Lung (tissue), 12 donors: Measurements from ENCODE around the gene CYB561A3. TPM values are rescaled to one million over a fixed set of nuclear protein-coding genes. Genes with fewer than 3 reads are reported as not detected.

ENCODE experiments used
- ATAC-seq: fragments of 200-7000 bp; cut with Tn5 transposase; one replicate; pipeline ENCODE4 v1.9.1; 2020; ENCODE audit warnings: moderate number of reproducible peaks; ENCODE audit not compliant: insufficient read depth, low FRiP score
- DNase-seq, 3 donors: peaks; one replicate each; pipeline ENCODE4 v3.0.0-alpha.2; 2013 to 2017
- H3K27ac ChIP-seq, 2 donors: one replicate each; pipeline ENCODE4 v1.5.1; 2013; ENCODE audit warnings: mild to moderate bottlenecking in 2 of 2, moderate library complexity in 2 of 2, control low read depth in 1 of 2, inconsistent platforms in 1 of 2, low read depth in 1 of 2, low read length in 1 of 2
- H3K27me3 ChIP-seq, 3 donors: one replicate each; pipeline ENCODE4 v1.5.1; 2013; ENCODE audit warnings: low read length in 2 of 3; ENCODE audit not compliant: control insufficient read depth in 3 of 3, insufficient read depth in 3 of 3
- H3K36me3 ChIP-seq, 4 donors: one replicate each; pipeline ENCODE4 v1.5.1; 2013; ENCODE audit warnings: low read length in 4 of 4, mild to moderate bottlenecking in 1 of 4, moderate library complexity in 1 of 4; ENCODE audit not compliant: control insufficient read depth in 4 of 4, insufficient read depth in 4 of 4
- H3K4me1 ChIP-seq, 5 donors: one replicate each; pipeline ENCODE4 v1.5.1; 2013; ENCODE audit warnings: low read length in 5 of 5, mild to moderate bottlenecking in 2 of 5, moderate library complexity in 1 of 5; ENCODE audit not compliant: control insufficient read depth in 5 of 5, insufficient read depth in 5 of 5
- H3K4me3 ChIP-seq: one replicate; pipeline ENCODE4 v1.5.1; 2013; ENCODE audit warnings: mild to moderate bottlenecking, control low read depth, moderate library complexity
- H3K9ac ChIP-seq, 2 donors: one replicate each; pipeline ENCODE4 v1.5.1; 2013; ENCODE audit warnings: low read length in 2 of 2, control low read depth in 1 of 2; ENCODE audit not compliant: insufficient read depth in 1 of 2
- H3K9me3 ChIP-seq, 4 donors: one replicate each; pipeline ENCODE4 v1.5.1; 2013; ENCODE audit warnings: low read length in 3 of 4, mild to moderate bottlenecking in 1 of 4, moderate library complexity in 1 of 4; ENCODE audit not compliant: control insufficient read depth in 4 of 4, insufficient read depth in 3 of 4
- WGBS, 2 donors: extraction: QIAGEN DNeasy Blood & Tissue Kit; methylation state at CpG; one replicate each; pipeline ENCODE4 v1.1.7; 2013; 5-methylcytosine and 5-hydroxymethylcytosine counted together
- polyA plus RNA-seq, 2 donors: library from polyadenylated mRNA; stranded (reverse); fragments of 200-250 nt; gene quantifications; one replicate each; pipeline ENCODE4 v1.2.1, GENCODE V29; 2013
- total RNA-seq, 2 donors: library from RNA; depleted of rRNA in 1 of 2; stranded (reverse); fragments of >200 nt in 1 of 2; gene quantifications; one replicate each; pipeline ENCODE4 v1.2.1, GENCODE V29; 2014 to 2021
- TF ChIP-seq, protein P1 (sequence below): IDR thresholded peaks from 2 replicates; pipeline ENCODE4 v1.5.1; 2012; ENCODE audit warnings: mild to moderate bottlenecking; ENCODE audit errors: control extremely low read depth, extremely low read depth
- donor health status: control.
- donor health status: control.
- donor health status: Bipolar disorder and iron deficiency.
- donor health status: healthy.
- donor health status: DM: yes; HTN: yes; CAD: no.

The CYB561A3 gene
- total and polyA plus RNA-seq, 4 donors, result 20.8 to 51.3 (median 36.4) TPM

- Histone ChIP-seq H3K27me3 (no peaks in the 10 kb centered on the region), H3K4me3 (no peak overlapping the region), H3K4me1 (peaks cover 0 to 18% (median 0%) of the 10 kb centered on the region in 5 donors), H3K9me3 (peaks cover 0 to 2% (median 0%) of the 10 kb centered on the region in 4 donors), H3K27ac (peak overlapping the region in 1 of 2 donors; percentile 76), H3K36me3 (peaks cover 13 to 41% (median 30%) of the 10 kb centered on the region in 4 donors), H3K9ac (no peak overlapping the region)
- TF ChIP-seq, protein P1, sequence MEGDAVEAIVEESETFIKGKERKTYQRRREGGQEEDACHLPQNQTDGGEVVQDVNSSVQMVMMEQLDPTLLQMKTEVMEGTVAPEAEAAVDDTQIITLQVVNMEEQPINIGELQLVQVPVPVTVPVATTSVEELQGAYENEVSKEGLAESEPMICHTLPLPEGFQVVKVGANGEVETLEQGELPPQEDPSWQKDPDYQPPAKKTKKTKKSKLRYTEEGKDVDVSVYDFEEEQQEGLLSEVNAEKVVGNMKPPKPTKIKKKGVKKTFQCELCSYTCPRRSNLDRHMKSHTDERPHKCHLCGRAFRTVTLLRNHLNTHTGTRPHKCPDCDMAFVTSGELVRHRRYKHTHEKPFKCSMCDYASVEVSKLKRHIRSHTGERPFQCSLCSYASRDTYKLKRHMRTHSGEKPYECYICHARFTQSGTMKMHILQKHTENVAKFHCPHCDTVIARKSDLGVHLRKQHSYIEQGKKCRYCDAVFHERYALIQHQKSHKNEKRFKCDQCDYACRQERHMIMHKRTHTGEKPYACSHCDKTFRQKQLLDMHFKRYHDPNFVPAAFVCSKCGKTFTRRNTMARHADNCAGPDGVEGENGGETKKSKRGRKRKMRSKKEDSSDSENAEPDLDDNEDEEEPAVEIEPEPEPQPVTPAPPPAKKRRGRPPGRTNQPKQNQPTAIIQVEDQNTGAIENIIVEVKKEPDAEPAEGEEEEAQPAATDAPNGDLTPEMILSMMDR, result no peak
- ATAC-seq (no peak), DNase-seq (no peak)
- WGBS, 2 donors, result 88 to 90% methylated on average over 8 of the region's 8 CpGs
Observed at GRCh38 chr11:61370349-61371005, 8.8 kb upstream of the CYB561A3 start.

GRCh38 chr11:61369372-61370348, 8.0 kb upstream of the CYB561A3 start:
- Histone ChIP-seq H3K9ac (no peak overlapping the region), H3K36me3 (peaks cover 13 to 38% (median 32%) of the 10 kb centered on the region in 4 donors), H3K9me3 (peaks cover 0 to 2% (median 0%) of the 10 kb centered on the region in 4 donors), H3K27ac (peak overlapping the region in 1 of 2 donors; percentile 76), H3K4me3 (no peak overlapping the region), H3K4me1 (peaks cover 0 to 18% (median 0%) of the 10 kb centered on the region in 5 donors), H3K27me3 (no peaks in the 10 kb centered on the region)
- DNase-seq (peak in 2 of 3 donors; percentile 36 to 47), ATAC-seq (peak; percentile 85)
- 82 to 89% methylated on average over 9 of the region's 9 CpGs for WGBS, 2 donors
- TF ChIP-seq, protein P1, result no peak

- H3K9me3 ChIP-seq, result peaks cover 0 to 2% (median 0%) of the 10 kb centered on the region in 4 donors
- no peak overlapping the region for H3K4me3 ChIP-seq
- DNase-seq (no peak), ATAC-seq (no peak)
- H3K36me3 ChIP-seq, result peaks cover 19 to 43% (median 39%) of the 10 kb centered on the region in 4 donors
- peaks cover 0 to 20% (median 0%) of the 10 kb centered on the region in 5 donors for H3K4me1 ChIP-seq
- no peaks in the 10 kb centered on the region for H3K27me3 ChIP-seq
- H3K9ac ChIP-seq, result no peak overlapping the region
- WGBS, 2 donors, result 82 to 89% methylated on average over 7 of the region's 7 CpGs
- TF ChIP-seq, protein P1, result no peak
- no peak overlapping the region for H3K27ac ChIP-seq
Observed at GRCh38 chr11:61368646-61369045, 7.0 kb upstream of the CYB561A3 start.
